Astrocyte (in vitro differentiated cells and primary cell): ENCODE measurements around the gene SEC63.

Source experiments
- EZH2 ChIP-seq: IDR thresholded peaks from 2 replicates; pipeline ENCODE4 v1.6.1; 2012; ENCODE audit warnings: mild to moderate bottlenecking, low read length, inconsistent platforms; ENCODE audit not compliant: insufficient read depth
- TF ChIP-seq, protein P1 (sequence below): IDR thresholded peaks from 2 replicates; pipeline ENCODE4 v1.5.1; 2011; ENCODE audit warnings: low read depth, mild to moderate bottlenecking, inconsistent platforms, low read length, moderate library complexity; ENCODE audit not compliant: insufficient read depth

DNA sequence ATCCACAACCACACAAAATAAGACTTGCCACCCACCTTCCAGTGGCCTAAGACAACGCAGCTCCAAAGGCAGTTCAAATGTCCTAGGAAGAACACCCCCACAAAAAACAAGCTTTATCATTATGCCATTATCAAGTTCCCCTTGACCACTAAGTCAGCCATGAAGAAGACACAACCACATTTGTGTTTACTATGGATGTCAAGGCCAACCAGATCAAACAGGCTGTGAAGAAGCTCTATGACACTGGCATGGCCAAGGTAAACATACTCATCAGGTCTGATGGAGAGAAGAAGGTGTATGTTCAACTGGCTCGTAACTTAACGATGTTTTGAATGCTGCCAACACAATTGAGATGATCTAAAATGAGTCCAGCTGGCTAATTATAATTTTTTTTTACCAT, 26.1 kb downstream of the SEC63 start:
- TF ChIP-seq, protein P1, sequence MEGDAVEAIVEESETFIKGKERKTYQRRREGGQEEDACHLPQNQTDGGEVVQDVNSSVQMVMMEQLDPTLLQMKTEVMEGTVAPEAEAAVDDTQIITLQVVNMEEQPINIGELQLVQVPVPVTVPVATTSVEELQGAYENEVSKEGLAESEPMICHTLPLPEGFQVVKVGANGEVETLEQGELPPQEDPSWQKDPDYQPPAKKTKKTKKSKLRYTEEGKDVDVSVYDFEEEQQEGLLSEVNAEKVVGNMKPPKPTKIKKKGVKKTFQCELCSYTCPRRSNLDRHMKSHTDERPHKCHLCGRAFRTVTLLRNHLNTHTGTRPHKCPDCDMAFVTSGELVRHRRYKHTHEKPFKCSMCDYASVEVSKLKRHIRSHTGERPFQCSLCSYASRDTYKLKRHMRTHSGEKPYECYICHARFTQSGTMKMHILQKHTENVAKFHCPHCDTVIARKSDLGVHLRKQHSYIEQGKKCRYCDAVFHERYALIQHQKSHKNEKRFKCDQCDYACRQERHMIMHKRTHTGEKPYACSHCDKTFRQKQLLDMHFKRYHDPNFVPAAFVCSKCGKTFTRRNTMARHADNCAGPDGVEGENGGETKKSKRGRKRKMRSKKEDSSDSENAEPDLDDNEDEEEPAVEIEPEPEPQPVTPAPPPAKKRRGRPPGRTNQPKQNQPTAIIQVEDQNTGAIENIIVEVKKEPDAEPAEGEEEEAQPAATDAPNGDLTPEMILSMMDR = no peak
- no peak for TF ChIP-seq EZH2
